ENCODE measurements around the gene TMEM123.

Gene TMEM123

DNA sequence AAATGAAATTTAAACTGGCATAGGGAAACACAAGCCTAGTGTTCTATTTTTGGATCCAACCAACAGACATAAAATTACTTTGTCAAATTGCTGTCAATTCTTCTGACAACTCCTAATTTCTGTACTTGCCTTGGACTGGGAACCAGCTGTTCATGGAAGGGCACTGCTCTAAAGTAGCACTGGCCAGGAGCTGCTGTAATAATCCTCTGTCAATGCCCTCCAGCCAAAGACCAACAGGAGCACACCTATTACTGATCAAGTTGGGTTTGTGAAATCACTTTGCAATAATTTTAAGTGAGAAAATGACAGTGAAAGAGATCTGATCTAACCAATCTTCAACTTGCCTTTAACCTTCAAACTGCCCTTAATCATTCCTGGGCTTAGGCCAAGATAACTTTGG lies 18.9 kb upstream of the TMEM123 start:
- no peak for DNase-seq (ENCODE audit: low spot score)

DNA sequence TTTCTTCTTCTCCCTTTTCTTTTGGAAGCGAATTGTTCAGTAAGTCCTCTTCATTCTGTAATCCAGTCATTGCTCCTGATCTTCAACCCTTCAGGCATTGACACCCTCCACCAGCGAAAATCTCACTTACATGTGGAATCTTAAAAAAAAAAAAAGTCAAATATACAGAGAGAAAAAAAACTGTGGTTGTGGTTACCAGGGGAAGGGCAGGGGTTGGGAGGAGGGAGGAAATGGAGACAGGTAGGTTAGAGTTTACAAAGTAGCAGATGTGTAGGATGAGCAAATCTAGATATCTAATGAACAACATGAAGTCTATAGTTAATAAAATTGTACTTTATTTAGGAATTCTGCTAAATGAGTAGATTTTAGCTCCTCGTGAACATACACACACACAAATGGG lies 17.7 kb upstream of the TMEM123 start:
- no peak for DNase-seq (ENCODE audit: low spot score)

DNA sequence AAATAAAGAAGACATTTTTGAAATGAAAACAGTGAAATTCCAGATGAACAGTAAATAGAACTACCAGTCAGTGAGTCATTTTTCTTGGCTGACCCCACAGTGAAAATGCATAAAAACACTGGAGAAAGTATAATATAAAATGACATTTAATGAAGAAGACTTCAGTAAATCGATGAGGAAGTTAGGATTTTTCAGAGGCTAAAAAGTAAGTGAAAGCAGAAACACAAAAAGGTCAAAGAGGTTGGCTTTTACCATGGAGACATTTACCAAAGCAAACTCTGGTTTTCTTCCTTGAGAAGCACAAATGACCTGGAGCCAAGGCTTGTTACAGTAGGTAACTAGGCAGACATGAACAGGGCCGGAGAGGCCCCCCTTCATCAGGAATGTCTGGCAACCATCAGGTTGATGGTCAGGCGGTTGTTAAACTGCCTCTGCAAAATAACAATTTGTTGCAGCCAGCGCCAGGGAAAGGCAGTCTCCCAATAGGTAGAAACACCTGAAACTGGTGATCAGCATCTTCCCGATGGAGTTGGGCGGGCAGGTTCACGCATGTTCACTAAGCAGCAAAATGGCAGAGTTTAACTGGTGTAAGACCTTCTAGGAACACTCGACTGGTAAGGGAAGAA lies 16.7 kb upstream of the TMEM123 start:
- DNase-seq (ENCODE audit: low spot score) = peak; percentile 40

DNA sequence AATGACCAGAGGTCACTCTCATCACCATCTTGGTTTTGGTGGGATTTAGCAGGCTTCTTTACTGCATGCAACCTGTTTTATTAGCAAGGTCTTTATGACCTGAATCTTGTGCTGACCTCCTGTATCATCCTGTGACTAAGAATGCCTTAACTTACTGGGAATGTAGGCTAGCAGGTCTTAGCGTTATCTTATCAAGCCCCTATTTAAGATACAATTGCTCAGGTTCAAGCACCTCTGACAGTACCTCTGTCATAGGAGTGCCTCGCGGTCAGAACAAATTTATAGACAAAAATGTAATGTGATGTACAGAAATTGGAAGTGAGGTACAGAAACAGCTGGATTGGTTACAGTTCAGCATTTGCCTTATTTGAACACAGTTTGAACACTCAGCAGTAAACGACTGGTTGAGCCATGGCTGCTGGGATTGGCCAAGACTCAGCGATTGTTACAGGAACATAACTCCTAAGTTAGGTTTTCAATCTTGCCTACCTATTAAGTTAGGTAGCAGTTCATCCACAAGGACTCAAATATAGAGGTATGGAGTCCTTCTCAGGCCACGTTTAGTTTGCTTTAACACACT lies 16.1 kb upstream of the TMEM123 start:
- DNase-seq (ENCODE audit: low spot score) = no peak

DNA sequence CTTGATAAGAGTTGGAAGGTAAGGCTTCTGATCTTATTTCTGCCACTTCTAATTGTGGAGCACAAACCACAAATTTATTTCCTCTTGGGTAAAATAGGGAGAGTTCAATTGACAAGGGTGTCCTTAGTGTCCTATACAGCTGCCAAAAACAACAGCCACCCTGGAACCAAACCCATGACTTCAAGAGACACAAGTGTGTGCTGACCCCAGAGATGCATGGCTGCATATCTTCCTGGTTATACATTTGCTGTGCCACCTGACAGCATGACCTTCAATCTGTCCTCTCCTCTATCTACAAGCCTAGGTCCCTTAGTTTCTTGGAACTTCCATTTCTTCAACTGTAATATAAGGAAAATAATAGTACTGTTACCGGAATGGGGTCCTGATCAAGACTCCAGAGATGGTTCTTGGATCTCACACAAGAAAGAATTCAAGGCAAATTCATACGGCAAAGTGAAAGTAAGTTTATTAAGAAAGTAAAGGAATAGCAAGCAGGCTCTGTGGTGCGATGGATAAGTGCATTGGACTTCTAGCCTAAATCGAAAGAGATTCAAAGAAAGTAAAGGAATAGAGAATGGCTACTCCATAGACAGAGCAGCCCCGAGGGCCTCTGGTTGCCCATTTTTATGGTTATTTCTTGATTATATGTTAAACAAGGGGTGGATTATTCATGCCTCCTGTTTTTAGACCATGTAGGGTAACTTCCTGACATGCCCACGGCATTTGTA lies 15.5 kb upstream of the TMEM123 start:
- no peak for DNase-seq (ENCODE audit: low spot score)

DNA sequence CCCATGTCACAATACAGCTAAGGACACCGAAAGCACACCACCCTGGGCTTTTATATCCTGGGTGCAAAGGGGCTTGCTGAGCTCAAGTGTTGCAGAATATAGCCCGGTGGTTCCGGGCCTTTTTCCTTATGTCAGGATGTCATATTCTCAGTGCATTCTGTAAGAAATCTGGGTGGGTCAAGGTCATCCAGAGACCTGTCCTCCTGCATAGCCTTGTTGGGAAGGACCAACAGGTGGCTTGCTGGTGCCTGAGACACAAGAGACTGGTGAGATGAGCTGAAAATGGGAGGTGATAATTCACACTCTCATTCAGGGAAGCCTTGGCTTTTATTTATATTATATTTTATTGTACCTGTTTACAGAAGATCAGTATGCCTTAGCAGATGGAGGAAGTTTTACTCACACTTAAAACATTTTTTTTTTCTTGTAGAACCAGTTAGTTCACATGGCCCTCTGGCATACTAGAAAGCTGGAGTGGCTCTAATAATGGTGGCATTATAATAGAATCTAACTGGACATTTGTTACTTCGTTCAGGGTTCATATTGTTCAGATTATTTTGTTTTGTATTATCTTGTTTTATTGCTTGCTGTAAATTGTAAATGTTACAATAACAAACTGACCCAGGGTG lies 14.6 kb upstream of the TMEM123 start:
- no peak for DNase-seq (ENCODE audit: low spot score)

DNA sequence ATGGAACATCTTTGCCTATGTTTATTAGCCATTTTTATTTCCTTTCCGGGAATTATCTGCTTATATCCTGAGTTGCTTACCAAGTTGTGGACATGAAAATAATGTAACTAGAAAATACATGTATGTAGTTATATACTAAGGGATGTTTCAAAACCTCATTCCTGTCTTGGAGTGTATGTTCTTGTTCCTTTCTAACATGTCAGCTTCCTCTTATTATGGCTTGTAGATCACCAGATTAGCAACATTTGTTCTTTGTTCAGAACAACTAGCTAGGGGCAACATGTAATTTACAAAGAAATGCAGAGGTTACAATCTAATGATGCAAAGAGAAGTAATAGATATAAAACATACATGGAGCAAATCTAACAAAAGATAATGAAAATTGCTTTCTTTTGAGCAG lies 13.1 kb upstream of the TMEM123 start:
- no peak for DNase-seq (ENCODE audit: low spot score)

DNA sequence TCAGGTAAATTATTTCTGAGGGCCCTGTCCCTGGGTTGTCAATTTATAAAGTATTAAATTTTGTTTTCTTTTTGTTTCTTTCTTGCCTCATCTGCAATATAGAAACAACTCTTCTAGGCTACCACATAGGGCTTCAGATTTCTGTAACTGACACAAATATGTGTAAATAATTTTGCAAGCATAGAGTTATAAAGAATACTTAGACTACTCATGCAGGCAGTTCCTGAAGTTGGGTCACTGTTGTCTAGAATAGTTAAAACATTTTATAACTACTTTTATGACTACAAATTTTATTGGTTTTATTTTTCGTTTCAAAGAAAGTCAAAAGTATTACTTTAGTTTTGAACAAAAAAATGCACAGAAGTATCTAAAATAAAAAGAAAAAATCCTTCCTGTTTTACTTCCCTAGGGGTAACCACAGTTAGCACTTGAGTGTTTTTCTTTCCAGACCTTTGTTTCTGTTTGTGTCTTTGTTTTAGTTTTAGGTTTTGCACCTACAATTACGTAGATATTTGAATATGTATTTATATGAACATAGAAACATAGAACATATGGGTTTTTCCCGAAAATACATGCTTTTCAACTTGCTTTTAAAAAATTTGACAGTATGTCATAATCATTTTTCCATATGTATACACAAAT lies 12.4 kb upstream of the TMEM123 start:
- no peak for DNase-seq (ENCODE audit: low spot score)

DNA sequence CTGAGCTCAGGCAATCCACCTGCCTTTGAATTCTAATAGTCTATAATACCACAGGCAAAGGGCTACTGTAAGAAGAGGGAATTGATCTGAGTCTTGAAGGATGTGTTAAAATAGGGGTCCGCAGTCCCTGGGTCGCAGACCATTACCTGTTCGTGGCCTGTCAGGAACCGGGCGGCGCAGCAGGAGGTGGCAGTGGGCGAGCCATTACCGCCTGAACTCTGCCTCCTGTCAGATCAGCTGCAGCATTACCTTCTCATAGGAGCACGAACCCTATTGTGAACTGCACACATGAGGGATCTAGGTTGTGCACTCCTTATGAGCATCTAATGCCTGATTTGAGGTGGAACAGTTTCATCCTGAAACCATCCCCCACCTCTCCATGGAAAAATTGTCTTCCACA lies 11.5 kb upstream of the TMEM123 start:
- no peak for DNase-seq (ENCODE audit: low spot score)

DNA sequence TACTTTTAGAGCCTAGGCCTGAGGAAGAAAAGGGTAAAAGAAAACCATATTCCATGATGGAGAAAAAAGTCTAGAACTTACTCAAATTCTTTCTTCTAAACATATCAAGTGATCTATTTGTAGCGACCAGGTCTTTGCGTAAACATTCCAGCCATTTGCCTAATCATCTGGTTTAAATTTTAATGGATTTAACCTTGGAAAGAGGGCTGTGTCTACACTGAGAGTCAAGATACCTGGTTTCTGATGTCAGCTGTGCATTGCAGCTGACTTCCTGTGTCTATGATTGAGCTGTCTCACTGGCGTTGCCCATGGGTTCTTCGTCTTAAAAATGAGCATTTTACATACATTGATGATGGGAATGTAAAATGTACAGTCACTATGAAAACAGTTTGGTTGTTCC lies 10.0 kb upstream of the TMEM123 start:
- DNase-seq (ENCODE audit: low spot score) = no peak

DNA sequence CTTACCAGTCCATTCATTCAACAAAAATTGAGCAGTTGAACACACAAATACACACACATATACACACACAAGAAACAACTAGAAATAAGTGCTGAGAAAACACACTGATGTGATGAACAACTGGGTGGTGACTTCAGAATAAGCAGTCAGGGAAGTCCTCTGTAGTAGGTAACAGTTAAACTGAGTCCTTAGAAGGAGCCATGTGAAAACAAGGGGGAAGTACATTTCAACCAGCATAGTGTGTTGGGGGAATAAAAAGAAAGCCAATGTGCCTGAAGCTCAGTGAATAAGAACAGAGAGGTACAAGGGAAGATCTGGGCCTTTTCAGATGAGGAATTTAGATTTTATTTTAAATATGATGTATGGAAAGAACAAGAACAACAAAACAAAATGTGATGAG lies 6.8 kb upstream of the TMEM123 start:
- no peak for DNase-seq (ENCODE audit: low spot score)

DNA sequence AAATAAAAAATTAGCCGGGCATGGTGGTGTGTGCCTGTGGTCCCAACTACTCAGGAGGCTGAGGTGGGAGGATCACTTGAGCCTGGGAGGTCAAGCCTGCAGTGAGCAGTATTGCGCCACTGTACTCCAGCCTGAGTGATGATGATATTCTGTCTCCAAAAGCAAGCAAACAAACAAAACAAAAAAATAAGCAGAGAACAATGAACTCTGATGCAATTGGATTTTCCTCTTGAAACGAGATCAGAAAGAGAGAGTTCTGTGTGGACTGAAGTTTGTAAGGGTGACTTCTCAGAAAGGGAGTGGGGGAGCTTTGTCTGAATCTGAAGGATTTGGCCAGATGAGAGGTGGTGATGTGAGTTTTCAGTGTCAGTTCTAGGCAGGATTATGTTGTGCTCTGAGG lies 6.0 kb upstream of the TMEM123 start:
- DNase-seq (ENCODE audit: low spot score) = no peak

DNA sequence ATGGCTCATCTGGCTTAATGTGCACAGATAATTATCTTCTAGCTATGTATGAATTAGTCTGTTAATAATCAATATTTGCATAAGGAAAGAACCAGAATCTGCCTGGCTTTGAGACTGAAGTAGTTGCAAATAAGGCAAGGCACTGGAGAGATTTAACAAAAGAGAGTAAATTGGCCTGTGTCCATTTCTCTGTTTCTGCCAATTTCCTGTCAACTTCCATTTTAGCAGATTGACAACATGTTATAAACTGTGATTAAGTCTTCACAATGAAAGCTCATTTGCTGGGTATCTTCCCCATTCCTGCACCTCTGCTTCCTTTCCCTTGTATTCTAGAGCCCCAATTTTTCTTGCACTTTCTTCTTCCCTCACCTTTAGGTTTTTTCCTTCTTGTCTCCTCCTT lies 5.3 kb upstream of the TMEM123 start:
- no peak for DNase-seq (ENCODE audit: low spot score)

DNA sequence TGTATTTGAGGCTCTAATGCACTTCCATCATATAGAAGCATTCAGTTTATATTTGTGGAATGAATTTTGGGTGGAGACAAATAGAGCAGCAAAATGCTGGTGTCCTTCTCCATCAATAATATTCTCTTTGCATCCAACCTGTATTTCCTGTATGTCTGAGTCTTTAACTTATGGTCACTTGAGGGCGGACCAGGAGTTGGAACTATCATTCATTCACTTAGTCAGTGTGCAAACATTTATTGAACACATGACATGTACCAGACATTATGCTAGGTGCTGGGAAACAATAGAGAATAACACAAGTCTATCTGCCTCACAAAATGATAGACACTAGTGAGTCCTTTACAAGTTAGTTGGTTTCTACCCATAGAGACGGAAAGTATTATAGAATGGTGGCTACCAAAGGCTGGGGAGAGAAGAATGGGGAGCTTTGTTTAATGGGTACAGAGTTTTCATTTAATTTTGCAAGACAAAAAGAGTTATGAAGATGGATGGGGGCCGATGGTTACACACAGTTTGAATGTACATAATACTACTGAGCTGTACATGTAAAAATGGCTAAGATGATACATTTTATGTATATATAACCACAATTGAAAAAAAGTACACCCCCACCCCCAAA lies 4.6 kb upstream of the TMEM123 start:
- no peak for DNase-seq (ENCODE audit: low spot score)

DNA sequence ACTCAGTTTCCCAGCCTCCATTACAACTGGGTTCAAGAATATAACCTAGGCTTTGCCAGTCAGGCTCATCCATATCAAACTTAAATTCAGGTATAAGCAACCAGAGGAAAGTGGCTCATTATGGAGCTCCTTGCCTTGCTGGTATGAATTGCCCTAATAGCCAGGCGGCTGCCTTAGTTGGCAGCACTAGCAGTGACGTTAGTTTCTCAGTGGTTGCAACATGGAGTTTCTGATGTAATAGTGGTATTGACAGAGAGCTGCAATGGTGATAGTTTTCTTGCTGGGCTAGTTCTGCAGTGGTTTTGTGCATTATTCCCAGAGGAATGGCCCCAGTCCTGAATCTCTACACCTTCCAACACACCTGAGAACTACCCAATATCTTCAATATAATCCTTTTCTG lies 3.8 kb upstream of the TMEM123 start:
- peak; percentile 18 for DNase-seq (ENCODE audit: low spot score)

DNA sequence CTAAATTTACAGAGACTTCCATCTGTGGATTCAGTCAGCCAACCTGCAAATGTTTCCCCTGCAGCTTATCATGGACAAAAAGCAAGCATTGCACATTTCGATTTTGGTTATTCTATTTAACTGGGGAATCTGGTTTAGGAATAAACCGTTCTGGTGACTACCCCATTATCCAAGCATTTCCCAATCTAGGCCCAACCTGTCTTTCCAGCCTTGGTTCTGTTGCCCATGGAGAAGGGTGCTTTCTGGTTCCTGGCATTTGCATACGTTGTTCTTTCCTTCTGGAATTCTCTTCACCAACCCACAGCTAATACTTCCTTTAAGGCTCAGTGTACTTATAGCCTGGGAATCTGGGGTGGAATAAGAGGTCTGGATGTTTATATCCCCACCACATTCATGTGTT lies 1.4 kb upstream of the TMEM123 start:
- DNase-seq (ENCODE audit: low spot score) = no peak

DNA sequence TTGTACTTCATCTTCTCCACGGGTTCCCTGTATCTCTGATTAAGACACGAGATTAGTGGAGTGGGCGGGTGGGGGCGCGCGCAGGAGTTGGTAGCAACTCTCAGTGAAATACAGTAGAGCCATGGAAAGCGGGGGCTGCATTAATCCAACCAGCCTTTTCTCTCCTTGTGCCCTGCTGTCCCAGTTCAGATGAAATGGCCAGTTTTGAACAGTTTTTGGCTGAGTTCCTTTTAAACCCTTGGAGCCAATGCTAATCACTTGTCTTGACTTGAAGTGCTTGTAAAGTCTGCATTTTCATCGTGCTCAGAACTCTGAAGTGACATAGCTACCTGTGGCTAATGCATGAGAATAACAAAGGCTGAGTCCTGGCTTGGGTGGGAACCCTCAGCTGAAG lies 734 bp upstream of the TMEM123 start:
- DNase-seq (ENCODE audit: low spot score) = peak; percentile 25

DNA sequence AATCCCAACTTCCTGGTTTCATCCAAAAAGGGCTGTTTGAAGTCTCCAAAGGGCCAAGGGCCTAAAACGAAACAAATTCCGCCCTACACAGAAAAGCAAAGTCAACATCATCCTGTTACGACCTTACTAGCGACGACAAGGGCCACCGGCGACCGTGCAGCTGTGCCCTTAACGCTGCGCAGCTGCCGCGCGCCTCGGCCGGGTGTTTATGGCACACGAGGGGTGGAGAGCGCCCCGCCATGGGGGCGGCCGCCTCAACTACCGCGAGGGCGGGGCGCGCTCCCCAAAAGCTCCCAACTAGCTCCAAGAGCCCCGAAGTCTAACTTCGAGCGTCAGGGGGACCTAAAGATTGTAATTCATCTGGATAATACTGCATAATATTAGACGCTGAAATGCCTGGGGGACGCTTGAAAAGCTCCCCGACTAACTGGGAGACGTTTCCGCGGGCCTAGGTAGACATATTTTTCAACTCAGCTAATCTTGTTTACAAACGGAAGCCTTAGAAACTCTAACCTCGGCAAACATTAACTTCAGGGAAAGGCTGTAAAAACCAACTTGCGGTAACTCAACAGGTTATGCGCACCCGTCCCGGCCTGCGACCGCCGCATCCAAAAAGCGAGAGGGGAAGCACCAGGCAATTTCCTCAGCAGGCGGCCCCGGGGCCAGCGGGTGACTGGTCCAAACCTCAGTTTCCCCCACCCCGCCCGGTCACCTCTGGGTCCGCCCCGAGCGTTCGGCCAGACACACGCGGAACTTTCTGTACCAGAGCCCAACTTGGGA lies 694 bp downstream of the TMEM123 start:
- peak; percentile 70 for DNase-seq (ENCODE audit: low spot score)

DNA sequence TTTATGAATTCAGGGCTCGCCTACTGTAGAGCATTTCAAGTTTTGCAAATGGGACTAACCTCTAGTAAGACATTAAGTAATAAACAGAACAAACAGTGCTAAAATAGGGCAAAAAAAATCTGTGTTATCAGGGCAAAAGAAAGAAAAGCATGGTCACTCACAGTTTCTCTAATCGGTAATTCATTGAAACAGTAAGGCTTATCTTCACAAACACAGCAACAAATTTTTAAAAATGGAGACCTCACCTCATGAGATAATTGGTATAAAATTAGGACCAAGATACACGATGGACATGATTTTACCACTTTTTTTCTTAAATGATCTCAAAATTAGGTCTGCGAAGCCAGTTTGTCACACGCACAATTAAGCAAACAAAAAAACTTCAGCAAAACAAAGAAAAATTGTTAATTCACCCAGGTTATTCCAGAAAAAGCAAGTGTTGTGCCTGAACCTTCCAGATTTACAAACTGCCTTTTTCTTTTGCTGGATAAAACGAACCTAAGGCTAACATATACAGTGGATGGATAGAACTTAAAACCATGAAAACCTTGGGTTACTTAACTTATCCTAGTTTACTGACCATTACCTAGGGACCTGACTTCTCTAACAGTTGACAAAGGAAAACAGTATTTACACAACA lies 1.4 kb downstream of the TMEM123 start:
- no peak for DNase-seq (ENCODE audit: low spot score)

DNA sequence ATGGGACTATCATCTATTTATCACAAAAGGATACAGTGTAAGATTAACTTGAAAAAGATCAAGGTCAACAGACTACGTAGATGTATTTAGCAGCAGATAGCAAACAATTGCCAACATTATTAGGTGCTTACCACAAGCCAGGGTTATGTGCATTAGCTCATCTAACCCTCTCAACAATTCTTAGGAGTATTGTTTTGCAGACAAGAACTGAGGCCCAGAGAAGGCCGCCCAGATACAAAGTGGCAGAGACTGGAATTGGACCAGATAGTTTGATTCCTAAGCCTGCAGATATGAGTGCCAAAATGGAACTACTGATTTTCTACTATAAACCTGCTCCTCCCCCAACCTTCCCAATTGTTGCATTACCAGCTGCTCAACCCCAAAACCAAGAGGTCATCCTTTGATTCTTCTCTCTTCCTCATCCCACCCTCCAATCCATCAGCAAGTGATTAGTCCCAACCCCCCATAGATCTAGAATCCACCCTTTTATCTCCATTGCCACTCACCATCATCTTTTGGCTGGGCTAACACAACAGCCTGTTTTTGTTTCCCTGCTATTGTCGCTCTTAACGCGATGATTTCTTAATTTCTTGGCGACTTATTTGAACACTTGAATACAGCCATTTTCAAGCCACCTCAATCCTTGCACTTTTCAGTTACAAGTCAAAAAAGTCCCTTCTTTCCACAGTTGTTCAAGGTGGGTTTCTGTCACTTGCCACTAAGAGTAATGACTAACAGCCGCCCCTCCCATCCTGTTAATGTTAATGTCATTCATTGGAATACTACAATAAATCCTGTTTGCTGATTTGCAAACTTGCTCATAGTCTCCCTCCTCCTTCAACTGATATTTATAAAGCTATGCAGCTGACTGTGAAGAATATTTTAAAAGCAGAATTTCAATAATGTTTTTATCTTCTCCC lies 2.7 kb downstream of the TMEM123 start:
- DNase-seq (ENCODE audit: low spot score) = no peak
